Measurements from ENCODE around the gene MTURN.

DNA sequence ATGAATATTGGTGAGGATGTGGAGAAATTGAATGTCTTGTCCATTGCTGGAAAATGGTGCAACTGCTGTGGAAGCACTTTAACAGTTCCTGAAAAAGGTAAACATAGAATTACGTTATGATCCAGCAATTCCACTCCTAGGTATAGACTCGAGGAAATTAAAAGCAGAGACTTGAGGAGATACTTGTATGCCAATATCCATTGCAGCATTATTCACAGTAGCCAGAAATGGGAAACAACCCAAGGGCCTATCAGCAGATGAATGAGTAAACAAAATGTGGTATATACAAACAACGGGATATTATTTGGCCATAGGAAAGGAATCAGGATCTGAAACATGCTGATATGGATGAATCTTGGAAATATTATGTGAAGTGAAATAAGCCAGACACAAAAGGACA, 32.5 kb upstream of the MTURN start:
- no peak for TF ChIP-seq POLR2A (IDR thresholded peaks at IDR 0.05)
- TF ChIP-seq, protein P1, sequence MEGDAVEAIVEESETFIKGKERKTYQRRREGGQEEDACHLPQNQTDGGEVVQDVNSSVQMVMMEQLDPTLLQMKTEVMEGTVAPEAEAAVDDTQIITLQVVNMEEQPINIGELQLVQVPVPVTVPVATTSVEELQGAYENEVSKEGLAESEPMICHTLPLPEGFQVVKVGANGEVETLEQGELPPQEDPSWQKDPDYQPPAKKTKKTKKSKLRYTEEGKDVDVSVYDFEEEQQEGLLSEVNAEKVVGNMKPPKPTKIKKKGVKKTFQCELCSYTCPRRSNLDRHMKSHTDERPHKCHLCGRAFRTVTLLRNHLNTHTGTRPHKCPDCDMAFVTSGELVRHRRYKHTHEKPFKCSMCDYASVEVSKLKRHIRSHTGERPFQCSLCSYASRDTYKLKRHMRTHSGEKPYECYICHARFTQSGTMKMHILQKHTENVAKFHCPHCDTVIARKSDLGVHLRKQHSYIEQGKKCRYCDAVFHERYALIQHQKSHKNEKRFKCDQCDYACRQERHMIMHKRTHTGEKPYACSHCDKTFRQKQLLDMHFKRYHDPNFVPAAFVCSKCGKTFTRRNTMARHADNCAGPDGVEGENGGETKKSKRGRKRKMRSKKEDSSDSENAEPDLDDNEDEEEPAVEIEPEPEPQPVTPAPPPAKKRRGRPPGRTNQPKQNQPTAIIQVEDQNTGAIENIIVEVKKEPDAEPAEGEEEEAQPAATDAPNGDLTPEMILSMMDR (IDR thresholded peaks at IDR 0.05) = no peak
